Thyroid gland (tissue), 4 donors: ENCODE results near the gene RNF26. TPM values are rescaled to one million over a fixed set of nuclear protein-coding genes. Genes with fewer than 3 reads are reported as not detected.
A peak's percentile ranks its signal among the peaks of the same experiment; 100 is the strongest.

Source experiments
- DNase-seq, 2 donors: peaks; one replicate each; pipeline ENCODE4 v3.0.0-alpha.2; 2019
- H3K27ac ChIP-seq, 3 donors: fragments of 200-600 bp; sonication (generic); 1 replicate in 2 of 3; 2 replicates in 1 of 3; pipeline ENCODE4 v1.5.1; 2016 to 2019; ENCODE audit warnings: mild to moderate bottlenecking in 1 of 3, moderate library complexity in 1 of 3
- H3K27me3 ChIP-seq: fragments of 200-600 bp; sonication (generic); one replicate; pipeline ENCODE4 v1.5.1; 2019
- H3K36me3 ChIP-seq, 2 donors: fragments of 200-600 bp; sonication (generic); one replicate each; pipeline ENCODE4 v1.5.1; 2016 to 2019
- H3K4me1 ChIP-seq, 2 donors: fragments of 200-600 bp; sonication (generic); one replicate each; pipeline ENCODE4 v1.5.1; 2017 to 2019
- H3K4me3 ChIP-seq, 3 donors: fragments of 200-600 bp; sonication (generic); replicated peaks in 1 of 3; 1 replicate in 2 of 3; 2 replicates in 1 of 3; pipeline ENCODE4 v1.5.1; 2016; ENCODE audit warnings: mild to moderate bottlenecking in 1 of 3
- H3K9me3 ChIP-seq: fragments of 200-600 bp; sonication (generic); one replicate; pipeline ENCODE4 v1.5.1; 2017
- POLR2A ChIP-seq, 2 donors: fragments of 450-650 bp; IDR thresholded peaks; one replicate each; pipeline ENCODE4 v1.6.1; 2017; ENCODE audit warnings: antibody characterized with exemption in 2 of 2, mild to moderate bottlenecking in 2 of 2, moderate library complexity in 1 of 2
- WGBS, 2 donors: methylation state at CpG; one replicate each; pipeline ENCODE4 v1.1.5; 2017; 5-methylcytosine and 5-hydroxymethylcytosine counted together
- intact Hi-C: fragments of 100-400 bp; cut with DNase I; formaldehyde crosslinking; loops from one replicate; pipeline ENCODE4 v1.15.1; 2023
- total RNA-seq, 4 donors: library from RNA; depleted of rRNA; stranded (reverse); fragments of >200 nt; gene quantifications; one replicate each; pipeline ENCODE4 v1.2.3, GENCODE V29; 2016
- TF ChIP-seq, protein P1 (sequence below), 6 experiments: fragments of 200-600 bp in 3 of 6; fragments of 450-650 bp in 3 of 6; sonication (generic) in 3 of 6; IDR thresholded peaks; one replicate each; pipeline ENCODE4 v1.5.1; 2016 to 2019; ENCODE audit warnings: antibody characterized with exemption in 6 of 6, mild to moderate bottlenecking in 2 of 6, inconsistent platforms in 1 of 6, moderate library complexity in 1 of 6

RNF26 gene
- total RNA-seq, 4 donors from 2014 or later: 10.1 to 18.9 (median 14.1) TPM

DNA sequence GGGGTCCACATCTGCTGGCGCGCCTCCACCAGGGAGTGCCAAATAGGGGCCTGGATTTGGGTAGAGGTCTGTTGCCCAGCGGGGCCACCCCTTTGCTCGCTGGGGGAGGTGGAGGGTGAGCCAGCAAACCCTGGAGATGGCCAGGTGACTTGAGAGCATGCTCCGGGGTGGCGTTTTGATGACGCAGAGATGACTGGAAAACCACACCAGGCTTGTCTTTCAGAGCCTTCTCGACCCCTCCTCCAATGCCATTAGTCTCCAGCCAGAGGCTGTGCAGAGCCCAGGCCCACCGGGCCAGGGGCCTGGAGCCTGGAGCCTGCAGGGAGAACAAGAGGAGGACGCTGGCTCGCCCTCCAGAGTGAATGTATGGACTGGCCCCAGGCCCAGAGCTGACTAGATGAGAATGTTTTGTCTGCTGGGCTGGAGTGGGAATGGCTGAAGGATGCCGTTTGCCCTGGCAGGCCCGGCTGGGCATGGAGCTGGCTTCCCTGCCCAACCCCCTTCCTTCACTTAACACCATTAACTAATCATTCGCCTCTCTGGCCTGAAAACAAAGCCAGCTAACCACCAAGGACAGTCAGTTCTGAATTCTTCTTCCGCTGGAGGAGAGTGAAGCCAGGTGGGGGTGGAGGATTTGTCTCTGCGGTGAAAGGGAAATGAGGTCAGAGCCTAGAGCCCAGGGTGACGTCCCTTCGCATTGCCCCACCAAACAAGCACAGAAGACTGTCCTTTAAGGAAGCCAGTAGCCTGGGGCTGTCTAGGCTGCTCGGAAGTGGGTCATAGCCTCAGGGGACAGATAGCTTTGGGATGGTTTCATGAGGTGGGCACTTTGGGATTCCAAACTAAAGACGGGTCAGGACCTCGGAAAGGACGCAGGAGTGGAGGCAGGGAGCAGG, 15.8 kb upstream of the RNF26 start:
- no peak for DNase-seq
- intact Hi-C loops: no loop called here
- Histone ChIP-seq H3K27ac (peak overlapping the region; percentile 49 to 81 (median 60)), H3K9me3 (no peaks in the 10 kb centered on the region), H3K27me3 (peaks cover 20% of the 10 kb centered on the region), H3K36me3 (no peaks in the 10 kb centered on the region), H3K4me1 (peaks cover 33 to 51% of the 10 kb centered on the region in 2 donors), H3K4me3 (no peak overlapping the region)
- no peak for TF ChIP-seq POLR2A (IDR thresholded peaks at IDR 0.05)
- TF ChIP-seq, protein P1, sequence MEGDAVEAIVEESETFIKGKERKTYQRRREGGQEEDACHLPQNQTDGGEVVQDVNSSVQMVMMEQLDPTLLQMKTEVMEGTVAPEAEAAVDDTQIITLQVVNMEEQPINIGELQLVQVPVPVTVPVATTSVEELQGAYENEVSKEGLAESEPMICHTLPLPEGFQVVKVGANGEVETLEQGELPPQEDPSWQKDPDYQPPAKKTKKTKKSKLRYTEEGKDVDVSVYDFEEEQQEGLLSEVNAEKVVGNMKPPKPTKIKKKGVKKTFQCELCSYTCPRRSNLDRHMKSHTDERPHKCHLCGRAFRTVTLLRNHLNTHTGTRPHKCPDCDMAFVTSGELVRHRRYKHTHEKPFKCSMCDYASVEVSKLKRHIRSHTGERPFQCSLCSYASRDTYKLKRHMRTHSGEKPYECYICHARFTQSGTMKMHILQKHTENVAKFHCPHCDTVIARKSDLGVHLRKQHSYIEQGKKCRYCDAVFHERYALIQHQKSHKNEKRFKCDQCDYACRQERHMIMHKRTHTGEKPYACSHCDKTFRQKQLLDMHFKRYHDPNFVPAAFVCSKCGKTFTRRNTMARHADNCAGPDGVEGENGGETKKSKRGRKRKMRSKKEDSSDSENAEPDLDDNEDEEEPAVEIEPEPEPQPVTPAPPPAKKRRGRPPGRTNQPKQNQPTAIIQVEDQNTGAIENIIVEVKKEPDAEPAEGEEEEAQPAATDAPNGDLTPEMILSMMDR (IDR thresholded peaks at IDR 0.05): no peak
- 54 to 65% methylated on average over 19 to 20 of the region's 22 CpGs for WGBS, 2 donors

DNA sequence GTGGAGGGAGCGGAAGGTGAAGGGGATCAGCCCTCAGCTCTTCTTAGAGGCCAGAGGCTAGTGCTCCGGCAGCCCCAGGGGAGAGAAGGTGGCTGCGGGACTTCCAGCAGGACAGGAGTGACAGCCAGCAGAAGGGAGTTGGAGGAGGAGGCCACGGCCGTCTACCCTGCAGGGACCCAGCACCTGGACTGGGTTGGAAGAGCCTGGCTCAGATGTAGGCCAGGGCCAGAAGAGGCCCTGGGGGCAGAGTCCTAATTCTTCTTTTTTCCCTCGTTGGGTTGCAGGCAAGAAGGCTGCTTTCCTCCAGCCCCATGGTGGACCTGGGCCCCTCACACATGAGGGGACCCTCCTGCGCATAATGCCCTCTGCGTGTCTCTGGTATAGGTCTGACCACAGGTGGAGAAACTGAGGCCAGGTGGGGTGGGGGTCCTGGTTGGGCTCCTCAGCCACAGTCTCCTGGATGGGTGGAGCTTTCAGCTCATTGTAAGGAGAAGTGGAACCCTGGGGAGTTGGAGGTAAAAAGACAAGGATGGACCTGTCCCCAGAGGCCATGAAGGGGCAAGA, 15.1 kb upstream of the RNF26 start:
- peaks cover 33 to 51% of the 10 kb centered on the region in 2 donors for H3K4me1 ChIP-seq
- no peaks in the 10 kb centered on the region for H3K36me3 ChIP-seq
- 88 to 90% methylated on average over 4 to 7 of the region's 8 CpGs for WGBS, 2 donors
- TF ChIP-seq, protein P1 (IDR thresholded peaks at IDR 0.05): no peak
- TF ChIP-seq POLR2A (IDR thresholded peaks at IDR 0.05): no peak
- DNase-seq: no peak
- H3K27ac ChIP-seq: peak overlapping the region; percentile 49 to 81 (median 60)
- intact Hi-C loops: no loop called here
- peaks cover 20% of the 10 kb centered on the region for H3K27me3 ChIP-seq
- H3K4me3 ChIP-seq: no peak overlapping the region
- H3K9me3 ChIP-seq: no peaks in the 10 kb centered on the region

DNA sequence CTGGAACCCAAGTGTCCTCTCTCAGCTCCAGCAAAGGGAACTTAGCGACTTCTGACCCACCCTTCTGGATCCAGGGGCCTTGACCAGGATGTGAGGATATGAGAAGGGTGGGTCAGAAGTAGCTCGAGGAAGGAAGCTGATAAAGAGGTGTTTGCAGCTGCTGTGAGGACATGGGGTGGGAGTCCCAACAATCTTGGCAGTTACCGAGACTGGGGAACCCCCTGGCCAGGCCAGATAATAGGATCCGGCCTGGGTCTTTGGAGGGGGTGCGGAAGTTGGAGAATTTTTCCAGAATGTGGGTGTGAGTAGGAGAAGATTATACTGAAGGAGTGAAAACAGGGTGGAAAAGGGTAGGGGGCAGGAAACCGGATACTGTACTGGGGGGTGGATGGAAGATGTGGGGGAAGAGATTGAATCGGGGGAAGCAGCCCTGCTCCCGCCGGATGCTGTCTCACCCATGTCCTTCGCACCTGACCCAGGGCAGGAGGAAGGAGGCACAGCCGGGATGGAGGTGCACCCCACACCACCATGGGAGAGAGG, 14.6 kb upstream of the RNF26 start:
- no peaks in the 10 kb centered on the region for H3K9me3 ChIP-seq
- WGBS, 2 donors: 70 to 78% methylated on average over 11 of the region's 11 CpGs
- no peak overlapping the region for H3K4me3 ChIP-seq
- no peaks in the 10 kb centered on the region for H3K36me3 ChIP-seq
- peak overlapping the region; percentile 60 to 81 (median 60) for H3K27ac ChIP-seq
- intact Hi-C loops: loop anchor here (10.0 kb wide), 1 partner anchor 115 kb away; the partner anchor contains the start of gene CBL
- H3K4me1 ChIP-seq: peaks cover 33 to 51% of the 10 kb centered on the region in 2 donors
- DNase-seq: no peak
- TF ChIP-seq POLR2A (IDR thresholded peaks at IDR 0.05): no peak
- TF ChIP-seq, protein P1 (IDR thresholded peaks at IDR 0.05): no peak
- peaks cover 20% of the 10 kb centered on the region for H3K27me3 ChIP-seq

DNA sequence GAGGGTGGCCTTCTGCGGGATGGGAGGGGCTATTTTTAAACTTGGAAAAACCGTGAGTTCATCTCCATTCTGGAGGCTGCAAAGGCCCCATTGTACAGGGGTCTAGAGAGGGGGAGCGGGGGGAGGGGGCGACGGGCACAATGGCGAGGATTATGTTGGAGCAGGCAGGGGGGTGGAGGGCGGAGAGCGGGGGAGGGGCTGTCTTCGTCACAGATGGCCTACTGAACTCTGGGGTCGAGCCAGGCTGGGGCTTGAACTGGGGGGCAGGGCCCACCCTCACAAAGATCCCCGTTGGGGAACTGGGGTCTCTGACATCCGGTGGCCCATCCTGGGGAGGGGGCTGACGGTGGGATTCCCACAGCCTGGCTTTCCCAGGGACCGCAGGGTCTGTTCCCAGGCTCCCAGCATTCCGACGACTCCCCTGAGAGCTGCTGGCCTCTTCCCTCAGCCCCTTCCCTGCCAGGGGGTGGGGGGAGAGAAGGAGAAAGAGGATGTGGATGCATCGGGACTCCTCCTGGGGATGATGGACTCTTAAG, 14.0 kb upstream of the RNF26 start:
- 58 to 61% methylated on average over 13 to 15 of the region's 17 CpGs for WGBS, 2 donors
- TF ChIP-seq, protein P1 (IDR thresholded peaks at IDR 0.05): no peak
- no peak for TF ChIP-seq POLR2A (IDR thresholded peaks at IDR 0.05)
- intact Hi-C loops: loop anchor here (10.0 kb wide), 1 partner anchor 116 kb away; the partner anchor contains the start of gene CBL
- no peak for DNase-seq
- Histone ChIP-seq H3K27me3 (peaks cover 19% of the 10 kb centered on the region), H3K27ac (peak overlapping the region; percentile 60 to 81 (median 60)), H3K4me1 (peaks cover 31 to 46% of the 10 kb centered on the region in 2 donors), H3K36me3 (no peaks in the 10 kb centered on the region), H3K9me3 (no peaks in the 10 kb centered on the region), H3K4me3 (no peak overlapping the region)
